ENCODE measurements around the gene SF3B3.

DNA sequence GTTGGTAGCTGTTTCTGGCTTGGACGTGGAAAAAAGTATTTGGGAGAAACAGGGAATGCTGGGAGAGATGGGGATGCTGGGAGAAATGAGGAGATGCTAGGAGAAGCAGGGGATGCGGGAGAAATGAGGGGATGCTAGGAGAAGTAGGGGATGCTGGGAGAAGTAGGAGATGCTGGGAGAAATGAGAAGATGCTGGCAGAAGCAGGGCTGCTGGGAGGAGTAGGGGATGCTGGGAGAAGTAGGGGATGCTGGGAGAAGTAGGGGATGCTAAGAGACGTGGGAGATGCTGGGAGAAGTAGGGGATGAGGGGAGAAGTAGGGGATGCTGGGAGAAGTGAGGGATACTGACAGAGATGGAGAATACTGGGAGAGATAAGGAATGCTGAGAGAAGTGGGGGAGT is 77.1 kb downstream of the SF3B3 start:
- TF ChIP-seq, protein P1, sequence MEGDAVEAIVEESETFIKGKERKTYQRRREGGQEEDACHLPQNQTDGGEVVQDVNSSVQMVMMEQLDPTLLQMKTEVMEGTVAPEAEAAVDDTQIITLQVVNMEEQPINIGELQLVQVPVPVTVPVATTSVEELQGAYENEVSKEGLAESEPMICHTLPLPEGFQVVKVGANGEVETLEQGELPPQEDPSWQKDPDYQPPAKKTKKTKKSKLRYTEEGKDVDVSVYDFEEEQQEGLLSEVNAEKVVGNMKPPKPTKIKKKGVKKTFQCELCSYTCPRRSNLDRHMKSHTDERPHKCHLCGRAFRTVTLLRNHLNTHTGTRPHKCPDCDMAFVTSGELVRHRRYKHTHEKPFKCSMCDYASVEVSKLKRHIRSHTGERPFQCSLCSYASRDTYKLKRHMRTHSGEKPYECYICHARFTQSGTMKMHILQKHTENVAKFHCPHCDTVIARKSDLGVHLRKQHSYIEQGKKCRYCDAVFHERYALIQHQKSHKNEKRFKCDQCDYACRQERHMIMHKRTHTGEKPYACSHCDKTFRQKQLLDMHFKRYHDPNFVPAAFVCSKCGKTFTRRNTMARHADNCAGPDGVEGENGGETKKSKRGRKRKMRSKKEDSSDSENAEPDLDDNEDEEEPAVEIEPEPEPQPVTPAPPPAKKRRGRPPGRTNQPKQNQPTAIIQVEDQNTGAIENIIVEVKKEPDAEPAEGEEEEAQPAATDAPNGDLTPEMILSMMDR (IDR thresholded peaks at IDR 0.05 in 8 of 11, conservative IDR thresholded peaks at IDR 0.05 in 3 of 11) = no peak
- no peak for TF ChIP-seq POLR2AphosphoS5 (IDR thresholded peaks at IDR 0.05)

Measured in spleen (tissue), 7 donors.